ENCODE data around the gene RXRB.
A peak's percentile ranks its signal among the peaks of the same experiment; 100 is the strongest.

DNA sequence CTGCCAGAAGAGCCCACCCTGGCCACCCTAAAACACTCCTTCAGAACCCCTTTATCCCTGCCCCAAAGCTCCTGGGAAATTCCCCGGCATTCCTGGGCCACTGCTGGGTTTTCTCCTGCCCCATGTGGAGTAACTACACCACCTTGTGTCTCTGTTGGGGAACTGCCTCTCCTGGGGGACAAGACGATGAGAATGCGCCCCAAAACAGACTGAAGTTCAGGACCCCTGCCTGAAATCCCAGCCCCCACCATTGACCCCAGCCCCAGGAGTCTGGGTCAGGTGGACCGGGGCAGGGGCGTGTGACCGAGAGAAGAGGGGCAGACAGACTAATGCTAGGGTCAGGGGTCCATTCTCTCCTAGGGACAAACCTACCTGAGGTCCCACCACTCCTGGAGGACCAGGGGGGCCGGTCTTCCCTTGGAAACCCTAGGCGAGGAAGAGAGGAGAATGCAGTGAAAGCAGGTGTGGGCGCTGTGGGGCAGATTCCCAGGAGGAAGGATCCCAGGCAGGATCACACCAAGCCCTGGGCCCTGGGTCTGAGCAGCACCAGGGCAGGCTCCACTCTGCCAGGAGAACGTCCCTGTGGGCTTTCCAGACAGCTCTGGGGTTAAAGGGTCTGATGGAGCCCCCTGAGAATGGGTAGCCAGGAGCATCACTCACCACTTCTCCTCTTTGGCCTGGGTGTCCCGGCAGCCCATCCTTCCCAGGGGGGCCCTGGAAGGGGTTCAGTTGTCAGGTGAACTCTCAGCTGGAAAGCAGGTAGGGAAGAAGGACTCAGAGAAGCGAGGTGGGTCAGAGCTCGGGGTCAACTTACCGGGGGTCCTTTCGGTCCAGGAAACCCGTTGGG, 27.6 kb downstream of the RXRB start:
- TF ChIP-seq CTCF (IDR thresholded peaks at IDR 0.05) (peak; percentile 38), ZFX (IDR thresholded peaks at IDR 0.05; ENCODE audit: borderline replicate concordance) (no peak)
